GM12878 (cell line): Measurements from ENCODE around the gene KLHL25. TPM values are rescaled to one million over a fixed set of nuclear protein-coding genes. Genes with fewer than 3 reads are reported as not detected.
A peak's percentile ranks its signal among the peaks of the same experiment; 100 is the strongest.

Experiments
- ATAC-seq: fragments of 200-7000 bp; cut with Tn5 transposase; 3 replicates; pipeline ENCODE4 v1.9.1; 2020; ENCODE audit warnings: mild to moderate bottlenecking, moderate library complexity
- BruUV-seq: library from RNA; stranded (reverse); fragments of 400-500 nt; replicated peaks from 2 replicates; lab custom pipeline; 2021; lab: Mats Ljungman, UMichigan
- CTCF ChIA-PET: fragments of 300-600 bp; sonication (Branson Sonifier 250); formaldehyde crosslinking; extraction: SDS; loops from one replicate; lab custom pipeline; 2021; ENCODE audit warnings: inconsistent platforms; lab: Yijun Ruan, JAX
- POLR2A ChIA-PET: fragments of 350-600 bp; formaldehyde crosslinking; extraction: SDS; loops from one replicate; lab custom pipeline; 2021; ENCODE audit warnings: inconsistent platforms; lab: Charles Lee
- RAD21 ChIA-PET: fragments of 300-600 bp; sonication (Branson Sonifier 250); formaldehyde crosslinking; loops from one replicate; lab custom pipeline; 2023; ENCODE audit warnings: antibody characterized with exemption; ENCODE audit not compliant: unreplicated experiment; lab: Charles Lee
- SMC1A ChIA-PET: fragments of 300-600 bp; sonication (Branson Sonifier 250); formaldehyde crosslinking; loops from one replicate; lab custom pipeline; 2023; ENCODE audit not compliant: unreplicated experiment, uncharacterized antibody; lab: Charles Lee
- DNase-seq: peaks from one replicate; pipeline ENCODE4 v3.0.0-alpha.2; 2011; ENCODE audit warnings: low read depth, low spot score
- FAIRE-seq: peaks from 3 replicates; lab custom pipeline; 2011; peaks lifted over from hg19 to GRCh38; lab: Jason Lieb, UNC
- H2AFZ ChIP-seq: 2 replicates; pipeline ENCODE4 v1.6.0; 2011; ENCODE audit warnings: low read depth, low read length, control low read depth; ENCODE audit not compliant: control insufficient read depth
- H3K27ac ChIP-seq: 2 replicates; pipeline ENCODE4 v1.5.1; 2011; ENCODE audit warnings: control low read depth; ENCODE audit not compliant: control insufficient read depth, insufficient read depth
- H3K27me3 ChIP-seq, 2 experiments: replicated peaks in 1 of 2; 2 replicates each; pipeline versions ENCODE4 v1.6.0 to v1.6.1; 2011; ENCODE audit warnings: low read length in 1 of 2; ENCODE audit not compliant: control insufficient read depth in 2 of 2, insufficient read depth in 2 of 2
- H3K36me3 ChIP-seq, 2 experiments: 2 replicates each; pipeline ENCODE4 v1.5.1; 2011; ENCODE audit warnings: low read length in 1 of 2; ENCODE audit not compliant: control insufficient read depth in 2 of 2, insufficient read depth in 2 of 2
- H3K4me1 ChIP-seq: 2 replicates; pipeline ENCODE4 v1.6.1; 2011; ENCODE audit warnings: mild to moderate bottlenecking, low read length, moderate library complexity, mixed read lengths; ENCODE audit not compliant: control insufficient read depth, insufficient read depth
- H3K4me2 ChIP-seq: 2 replicates; pipeline ENCODE4 v1.6.0; 2011; ENCODE audit warnings: control low read depth; ENCODE audit not compliant: control insufficient read depth, insufficient read depth
- H3K4me3 ChIP-seq: fragments of 200-600 bp; sonication (generic); 2 replicates; pipeline ENCODE4 v1.5.1; 2016
- H3K79me2 ChIP-seq: 2 replicates; pipeline ENCODE4 v1.6.0; 2011; ENCODE audit warnings: low read length; ENCODE audit not compliant: control insufficient read depth, insufficient read depth
- H3K9ac ChIP-seq: 2 replicates; pipeline ENCODE4 v1.8.0; 2011; ENCODE audit warnings: low read length, control low read depth, mixed read lengths; ENCODE audit not compliant: control insufficient read depth, insufficient read depth
- H3K9me3 ChIP-seq: replicated peaks from 3 replicates; pipeline ENCODE4 v1.5.1; 2011; ENCODE audit warnings: mild to moderate bottlenecking, low read length; ENCODE audit not compliant: control insufficient read depth, insufficient read depth
- H4K20me1 ChIP-seq: 2 replicates; pipeline ENCODE4 v1.6.0; 2011; ENCODE audit not compliant: control insufficient read depth, insufficient read depth
- BACH1 ChIP-seq: fragments of 450-650 bp; IDR thresholded peaks from 2 replicates; pipeline ENCODE4 v1.6.1; 2017; ENCODE audit warnings: mild to moderate bottlenecking, borderline replicate concordance
- HDGF ChIP-seq: fragments of 450-650 bp; IDR thresholded peaks from 2 replicates; pipeline ENCODE4 v1.6.1; 2016; ENCODE audit warnings: antibody characterized with exemption
- NBN ChIP-seq: fragments of 450-650 bp; IDR thresholded peaks from 2 replicates; pipeline ENCODE4 v1.6.1; 2016
- NR2F1 ChIP-seq: fragments of 450-650 bp; conservative IDR thresholded peaks from 2 replicates; pipeline ENCODE4 v1.6.1; 2017; ENCODE audit warnings: mild to moderate bottlenecking
- SKIL ChIP-seq: fragments of 450-650 bp; IDR thresholded peaks from 2 replicates; pipeline ENCODE4 v1.6.1; 2017; ENCODE audit warnings: mild to moderate bottlenecking, low read depth, inconsistent platforms; ENCODE audit not compliant: poor library complexity, severe bottlenecking
- SP1 ChIP-seq: IDR thresholded peaks from one replicate; pipeline ENCODE4 v1.6.1; 2011; ENCODE audit warnings: low read depth, low read length
- SPI1 ChIP-seq: IDR thresholded peaks from 2 replicates; pipeline ENCODE4 v1.6.1; 2011; ENCODE audit warnings: low read depth, mild to moderate bottlenecking, low read length, moderate library complexity, borderline replicate concordance; ENCODE audit not compliant: insufficient read depth
- SREBF1 ChIP-seq: IDR thresholded peaks from 2 replicates; pipeline ENCODE4 v1.6.1; 2012; ENCODE audit warnings: mild to moderate bottlenecking, low read length
- SUZ12 ChIP-seq: fragments of 200-600 bp; sonication (generic); IDR thresholded peaks from one replicate; pipeline ENCODE4 v1.6.1; 2018; ENCODE audit warnings: antibody characterized with exemption, mild to moderate bottlenecking; ENCODE audit not compliant: unreplicated experiment
- WGBS: methylation state at CpG from one replicate; pipeline ENCODE4 v1.1.6; 2016; ENCODE audit warnings: low lambda C conversion rate; ENCODE audit not compliant: insufficient replicate concordance, insufficient coverage; ENCODE audit errors: missing lambda C conversion rate; 5-methylcytosine and 5-hydroxymethylcytosine counted together
- in situ Hi-C: fragments of 300-500 bp; cut with MboI; formaldehyde crosslinking; loops from 9 replicates; pipeline ENCODE4 v1.14.3; 2018; ENCODE audit warnings: mixed read lengths
- intact Hi-C: fragments of 100-400 bp; cut with micrococcal nuclease; formaldehyde crosslinking; loops from one replicate; pipeline ENCODE4 v1.14.2; 2022; ENCODE audit not compliant: unreplicated experiment
- polyA plus RNA-seq, 11 experiments: library from polyadenylated mRNA; depleted of rRNA in 4 of 11; unstranded in 6 of 11; stranded (reverse) in 5 of 11; fragments of >200 nt; fragmentation: Nextera tagmentation in 4 of 11; fragmentation: Illumina TruSeq in 1 of 11; extraction: Ambion mirVana in 4 of 11; extraction: Trizol in 1 of 11; gene quantifications; 1 replicate in 1 of 11; 2 replicates in 10 of 11; pipeline versions ENCODE4 v1.2.1 to v1.2.3, GENCODE V29; 2011 to 2016; ENCODE audit warnings: inconsistent platforms in 2 of 11, missing spikeins in 2 of 11, low read depth in 1 of 11
- total RNA-seq, 4 experiments: library from RNA; depleted of rRNA in 3 of 4; stranded (reverse); fragments of >200 nt in 3 of 4; fragmentation: Illumina TruSeq in 1 of 4; extraction: Trizol in 1 of 4; gene quantifications; 2 replicates each; pipeline versions ENCODE4 v1.2.1 to v1.2.3, GENCODE V29; 2013 to 2021
- TF ChIP-seq, protein P1 (sequence below): fragments of 450-650 bp; IDR thresholded peaks from 2 replicates; pipeline ENCODE4 v1.6.1; 2014; ENCODE audit warnings: mild to moderate bottlenecking
- TF ChIP-seq, protein P2 (sequence below): IDR thresholded peaks from 2 replicates; pipeline ENCODE4 v1.6.1; 2012; ENCODE audit warnings: low read length, inconsistent platforms

The KLHL25 gene
- total and polyA plus RNA-seq, 10 of the 15 experiments (the other 5 are each of a cell fraction or from before 2014, with no cell fraction given), result 0.04 to 3.0 (median 2.1) TPM; not detected in 1

DNA sequence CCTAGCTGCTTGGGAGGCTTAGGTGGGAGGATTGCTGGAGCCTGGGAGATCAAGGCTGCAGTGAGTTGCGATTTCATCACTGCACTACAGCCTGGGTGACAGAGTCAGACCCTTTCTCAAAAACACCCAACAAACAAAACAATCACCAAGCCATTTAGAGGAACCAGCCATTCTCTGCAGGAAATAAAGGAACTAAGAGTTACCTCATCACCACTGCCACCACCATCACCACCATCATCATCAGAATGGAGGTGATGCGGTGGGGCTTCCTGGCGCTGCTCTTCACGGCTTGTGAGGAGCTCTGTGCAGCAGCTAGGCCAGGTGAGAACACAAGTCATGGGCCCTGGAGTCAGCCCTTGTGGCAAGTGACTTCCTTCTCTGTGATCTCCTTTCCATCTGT lies 37.7 kb upstream of the KLHL25 start:
- no peak overlapping the region for H3K9ac ChIP-seq
- no TSS peak for BruUV-seq
- no peak for DNase-seq
- in situ Hi-C loops, result no loop called here
- H3K36me3 ChIP-seq, result no peaks in the 10 kb centered on the region
- no peaks in the 10 kb centered on the region for H3K4me1 ChIP-seq
- 84% methylated on average over 4 of the region's 4 CpGs for WGBS
- ChIA-PET CTCF (interaction anchor here (1.1 kb wide), 2 partner anchors 15 to 101 kb away, joined by 4 to 5 read pairs; no protein-coding TSS in a partner anchor), RAD21 (no interaction called here), SMC1A (interaction anchor here (0.7 to 1.2 kb wide), 2 partner anchors 102 to 106 kb away, joined by 3 to 4 read pairs; no protein-coding TSS in a partner anchor), POLR2A (no interaction called here)
- FAIRE-seq, result no peak
- no peaks in the 10 kb centered on the region; a peak in 1 of 4 replicates for H3K27me3 ChIP-seq
- peak; percentile 34 for ATAC-seq
- H3K79me2 ChIP-seq, result no peaks in the 10 kb centered on the region
- H4K20me1 ChIP-seq, result no peaks in the 10 kb centered on the region
- intact Hi-C loops, result no loop called here
- no peak overlapping the region for H3K4me3 ChIP-seq
- TF ChIP-seq SKIL (no peak), SREBF1 (no peak), NR2F1 (no peak), SUZ12 (no peak), SPI1 (no peak), HDGF (no peak), BACH1 (no peak), NBN (no peak), SP1 (no peak)
- TF ChIP-seq, protein P1, sequence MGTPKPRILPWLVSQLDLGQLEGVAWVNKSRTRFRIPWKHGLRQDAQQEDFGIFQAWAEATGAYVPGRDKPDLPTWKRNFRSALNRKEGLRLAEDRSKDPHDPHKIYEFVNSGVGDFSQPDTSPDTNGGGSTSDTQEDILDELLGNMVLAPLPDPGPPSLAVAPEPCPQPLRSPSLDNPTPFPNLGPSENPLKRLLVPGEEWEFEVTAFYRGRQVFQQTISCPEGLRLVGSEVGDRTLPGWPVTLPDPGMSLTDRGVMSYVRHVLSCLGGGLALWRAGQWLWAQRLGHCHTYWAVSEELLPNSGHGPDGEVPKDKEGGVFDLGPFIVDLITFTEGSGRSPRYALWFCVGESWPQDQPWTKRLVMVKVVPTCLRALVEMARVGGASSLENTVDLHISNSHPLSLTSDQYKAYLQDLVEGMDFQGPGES, result no peak
- TF ChIP-seq, protein P2, sequence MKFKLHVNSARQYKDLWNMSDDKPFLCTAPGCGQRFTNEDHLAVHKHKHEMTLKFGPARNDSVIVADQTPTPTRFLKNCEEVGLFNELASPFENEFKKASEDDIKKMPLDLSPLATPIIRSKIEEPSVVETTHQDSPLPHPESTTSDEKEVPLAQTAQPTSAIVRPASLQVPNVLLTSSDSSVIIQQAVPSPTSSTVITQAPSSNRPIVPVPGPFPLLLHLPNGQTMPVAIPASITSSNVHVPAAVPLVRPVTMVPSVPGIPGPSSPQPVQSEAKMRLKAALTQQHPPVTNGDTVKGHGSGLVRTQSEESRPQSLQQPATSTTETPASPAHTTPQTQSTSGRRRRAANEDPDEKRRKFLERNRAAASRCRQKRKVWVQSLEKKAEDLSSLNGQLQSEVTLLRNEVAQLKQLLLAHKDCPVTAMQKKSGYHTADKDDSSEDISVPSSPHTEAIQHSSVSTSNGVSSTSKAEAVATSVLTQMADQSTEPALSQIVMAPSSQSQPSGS, result no peak
- no peak overlapping the region for H2AFZ ChIP-seq
- H3K27ac ChIP-seq, result no peak overlapping the region
- H3K9me3 ChIP-seq, result no peaks in the 10 kb centered on the region
- H3K4me2 ChIP-seq, result no peak overlapping the region
